ENCODE results near the gene ERBB4. TPM values are rescaled to one million over a fixed set of nuclear protein-coding genes. Genes with fewer than 3 reads are reported as not detected.

ERBB4 gene
- total and polyA plus RNA-seq, 7 donors = under 0.01 to 0.33 (median 0.08) TPM; not detected in 1

DNA sequence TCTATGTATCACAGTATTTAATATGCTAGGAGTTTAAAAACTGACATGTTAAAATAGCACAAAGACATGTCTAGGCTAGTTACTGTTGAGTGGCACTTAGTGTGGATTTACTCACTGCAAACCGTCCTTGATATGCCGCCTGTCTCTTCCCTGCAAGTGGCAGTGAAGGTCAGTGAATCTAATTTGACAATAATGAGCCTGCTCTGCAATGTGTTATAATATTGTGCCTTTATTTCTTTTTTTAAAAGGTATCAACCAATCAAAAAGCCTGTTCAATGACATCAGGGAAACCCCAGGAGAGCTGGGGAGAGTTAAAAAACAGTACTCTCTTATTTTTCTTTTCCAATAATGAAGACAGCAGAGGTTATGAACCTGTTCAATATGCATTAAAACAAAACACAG, 384.1 kb downstream of the ERBB4 start:
- 70 to 82% methylated on average over 2 of the region's 2 CpGs for WGBS, 2 donors

DNA sequence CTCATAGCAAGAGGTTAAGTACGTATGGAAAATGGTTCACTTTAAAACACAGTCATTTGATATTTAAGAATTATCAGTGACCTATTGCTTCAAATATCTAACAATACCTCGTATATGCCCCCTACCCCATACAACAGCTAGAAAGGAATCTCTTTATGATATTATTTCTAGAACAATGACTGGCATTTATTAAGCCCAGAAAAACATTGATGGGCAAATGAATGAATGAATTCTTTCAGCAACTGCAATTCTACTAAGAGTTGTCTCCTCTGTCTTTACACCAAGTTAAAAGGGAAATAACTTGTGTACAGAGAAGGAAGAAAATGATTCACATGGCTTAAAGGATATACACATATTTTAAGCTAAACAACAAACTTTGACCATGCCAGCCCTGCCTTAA, 384.7 kb downstream of the ERBB4 start:
- 66 to 88% methylated on average over 2 of the region's 2 CpGs for WGBS, 2 donors
- DNase-seq = no peak
- Histone ChIP-seq H3K4me1 (no peaks in the 10 kb centered on the region), H3K4me3 (no peak overlapping the region), H3K27me3 (no peaks in the 10 kb centered on the region), H3K9me3 (no peaks in the 10 kb centered on the region), H3K27ac (no peak overlapping the region), H3K36me3 (no peaks in the 10 kb centered on the region)
- intact Hi-C loops (cut with DNase I) = no loop called here
- TF ChIP-seq, protein P1, sequence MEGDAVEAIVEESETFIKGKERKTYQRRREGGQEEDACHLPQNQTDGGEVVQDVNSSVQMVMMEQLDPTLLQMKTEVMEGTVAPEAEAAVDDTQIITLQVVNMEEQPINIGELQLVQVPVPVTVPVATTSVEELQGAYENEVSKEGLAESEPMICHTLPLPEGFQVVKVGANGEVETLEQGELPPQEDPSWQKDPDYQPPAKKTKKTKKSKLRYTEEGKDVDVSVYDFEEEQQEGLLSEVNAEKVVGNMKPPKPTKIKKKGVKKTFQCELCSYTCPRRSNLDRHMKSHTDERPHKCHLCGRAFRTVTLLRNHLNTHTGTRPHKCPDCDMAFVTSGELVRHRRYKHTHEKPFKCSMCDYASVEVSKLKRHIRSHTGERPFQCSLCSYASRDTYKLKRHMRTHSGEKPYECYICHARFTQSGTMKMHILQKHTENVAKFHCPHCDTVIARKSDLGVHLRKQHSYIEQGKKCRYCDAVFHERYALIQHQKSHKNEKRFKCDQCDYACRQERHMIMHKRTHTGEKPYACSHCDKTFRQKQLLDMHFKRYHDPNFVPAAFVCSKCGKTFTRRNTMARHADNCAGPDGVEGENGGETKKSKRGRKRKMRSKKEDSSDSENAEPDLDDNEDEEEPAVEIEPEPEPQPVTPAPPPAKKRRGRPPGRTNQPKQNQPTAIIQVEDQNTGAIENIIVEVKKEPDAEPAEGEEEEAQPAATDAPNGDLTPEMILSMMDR (IDR thresholded peaks at IDR 0.05) = no peak
- TF ChIP-seq EP300 (IDR thresholded peaks at IDR 0.05) (no peak), POLR2AphosphoS5 (IDR thresholded peaks at IDR 0.05) (no peak), POLR2A (IDR thresholded peaks at IDR 0.05) (no peak)

More for the DNA sequence above, 384.1 kb downstream of the ERBB4 start:
- DNase-seq = no peak
- H3K27ac ChIP-seq = no peak overlapping the region
- H3K9me3 ChIP-seq = no peaks in the 10 kb centered on the region
- H3K27me3 ChIP-seq = no peaks in the 10 kb centered on the region
- TF ChIP-seq POLR2AphosphoS5 (IDR thresholded peaks at IDR 0.05) = no peak
- no peak overlapping the region for H3K4me3 ChIP-seq
- no peaks in the 10 kb centered on the region for H3K36me3 ChIP-seq
- no peaks in the 10 kb centered on the region for H3K4me1 ChIP-seq
- intact Hi-C loops (cut with DNase I) = no loop called here

GRCh38 chr2:212147921-212148513, 390.6 kb downstream of the ERBB4 start:
- Histone ChIP-seq H3K9me3 (no peaks in the 10 kb centered on the region), H3K4me1 (no peaks in the 10 kb centered on the region), H3K27ac (no peak overlapping the region), H3K36me3 (no peaks in the 10 kb centered on the region), H3K27me3 (no peaks in the 10 kb centered on the region), H3K4me3 (no peak overlapping the region)
- TF ChIP-seq POLR2AphosphoS5 (IDR thresholded peaks at IDR 0.05) (no peak), POLR2A (IDR thresholded peaks at IDR 0.05) (no peak), EP300 (IDR thresholded peaks at IDR 0.05) (no peak)
- TF ChIP-seq, protein P1 (IDR thresholded peaks at IDR 0.05) = peak in 1 of 4 experiments; percentile 20
- DNase-seq = no peak
- 48 to 60% methylated on average over 2 of the region's 2 CpGs for WGBS, 2 donors
- intact Hi-C loops (cut with DNase I) = loop anchor here (10.0 kb wide), 1 partner anchor 397 kb away; no protein-coding TSS in a partner anchor

DNA sequence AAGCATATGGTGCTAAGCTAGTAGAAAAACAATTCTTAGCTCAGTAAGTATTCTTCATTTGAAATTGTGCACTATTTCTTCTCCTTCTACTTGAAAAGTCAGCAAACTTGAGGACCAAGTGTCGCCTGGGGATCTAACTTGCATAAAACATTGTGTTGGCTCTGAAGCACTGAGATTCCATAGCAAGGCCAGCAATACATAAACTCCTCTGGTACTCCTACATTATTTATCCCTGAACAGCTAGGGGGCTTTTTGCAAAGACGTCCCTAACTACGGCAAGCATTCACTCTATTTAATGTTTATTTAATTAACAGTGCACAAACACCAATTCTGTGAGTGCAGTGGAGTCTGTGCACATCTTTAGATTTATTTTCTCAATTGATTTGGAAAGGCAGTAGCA, 392.2 kb downstream of the ERBB4 start:
- H3K9me3 ChIP-seq = no peaks in the 10 kb centered on the region
- no peaks in the 10 kb centered on the region for H3K36me3 ChIP-seq
- TF ChIP-seq EP300 (IDR thresholded peaks at IDR 0.05) (no peak), POLR2AphosphoS5 (IDR thresholded peaks at IDR 0.05) (no peak), POLR2A (IDR thresholded peaks at IDR 0.05) (no peak)
- TF ChIP-seq, protein P1 (IDR thresholded peaks at IDR 0.05) = no peak
- no peak for DNase-seq
- H3K27me3 ChIP-seq = no peaks in the 10 kb centered on the region
- intact Hi-C loops (cut with DNase I) = loop anchor here (10.0 kb wide), 1 partner anchor 398 kb away; no protein-coding TSS in a partner anchor
- no peaks in the 10 kb centered on the region for H3K4me1 ChIP-seq
- 66 to 75% methylated on average over 3 of the region's 3 CpGs for WGBS, 2 donors
- no peak overlapping the region for H3K4me3 ChIP-seq
- H3K27ac ChIP-seq = no peak overlapping the region

- Histone ChIP-seq H3K4me1 (no peaks in the 10 kb centered on the region), H3K27me3 (no peaks in the 10 kb centered on the region), H3K36me3 (no peaks in the 10 kb centered on the region), H3K27ac (no peak overlapping the region), H3K4me3 (no peak overlapping the region), H3K9me3 (no peaks in the 10 kb centered on the region)
- intact Hi-C loops (cut with DNase I) = loop anchor here (10.0 kb wide), 1 partner anchor 400 kb away; no protein-coding TSS in a partner anchor
- 75 to 79% methylated on average over 1 of the region's 1 CpG for WGBS, 2 donors
- TF ChIP-seq EP300 (IDR thresholded peaks at IDR 0.05) (no peak), POLR2A (IDR thresholded peaks at IDR 0.05) (no peak), POLR2AphosphoS5 (IDR thresholded peaks at IDR 0.05) (no peak)
- TF ChIP-seq, protein P1 (IDR thresholded peaks at IDR 0.05) = no peak
- DNase-seq = no peak
Measured at GRCh38 chr2:212145121-212145520, 393.5 kb downstream of the ERBB4 start.
